Liver (tissue), 9 donors: ENCODE data around the gene CCDC88C. TPM values are rescaled to one million over a fixed set of nuclear protein-coding genes. Genes with fewer than 3 reads are reported as not detected.

Source experiments
- DNase-seq: peaks from one replicate; pipeline ENCODE4 v3.0.0-alpha.2; 2017; ENCODE audit warnings: low spot score
- H3K27ac ChIP-seq, 2 donors: one replicate each; pipeline ENCODE4 v1.7.0; 2013; ENCODE audit warnings: inconsistent platforms in 2 of 2, low read length in 2 of 2, control low read depth in 1 of 2, low read depth in 1 of 2, mild to moderate bottlenecking in 1 of 2
- H3K27me3 ChIP-seq, 4 donors: one replicate each; pipeline versions ENCODE4 v1.6.1 to v1.7.0; 2013; ENCODE audit warnings: low read length in 3 of 4, inconsistent platforms in 1 of 4, mild to moderate bottlenecking in 1 of 4, moderate library complexity in 1 of 4; ENCODE audit not compliant: control insufficient read depth in 4 of 4, insufficient read depth in 4 of 4
- H3K36me3 ChIP-seq, 4 donors: one replicate each; pipeline versions ENCODE4 v1.6.1 to v1.7.0; 2013; ENCODE audit warnings: low read length in 3 of 4, mild to moderate bottlenecking in 3 of 4, low read depth in 1 of 4, moderate library complexity in 1 of 4; ENCODE audit not compliant: control insufficient read depth in 4 of 4, insufficient read depth in 3 of 4
- H3K4me1 ChIP-seq, 4 donors: one replicate each; pipeline versions ENCODE4 v1.6.1 to v1.7.0; 2013; ENCODE audit warnings: low read length in 3 of 4, mild to moderate bottlenecking in 3 of 4, moderate library complexity in 1 of 4; ENCODE audit not compliant: control insufficient read depth in 4 of 4, insufficient read depth in 4 of 4
- H3K4me3 ChIP-seq, 3 donors: one replicate each; pipeline versions ENCODE4 v1.6.1 to v1.7.0; 2013; ENCODE audit warnings: low read length in 3 of 3, control low read depth in 1 of 3, low read depth in 1 of 3, mild to moderate bottlenecking in 1 of 3
- H3K9ac ChIP-seq, 2 donors: one replicate each; pipeline ENCODE4 v1.7.0; 2013; ENCODE audit warnings: low read length in 2 of 2, mild to moderate bottlenecking in 2 of 2, moderate library complexity in 2 of 2, control low read depth in 1 of 2, low read depth in 1 of 2
- H3K9me3 ChIP-seq, 4 donors: one replicate each; pipeline versions ENCODE4 v1.6.1 to v1.7.0; 2013; ENCODE audit warnings: low read length in 3 of 4; ENCODE audit not compliant: control insufficient read depth in 4 of 4
- EGR1 ChIP-seq, 2 donors: IDR thresholded peaks; 2 replicates each; pipeline ENCODE4 v1.6.1; 2016 to 2018; ENCODE audit warnings: antibody characterized with exemption in 2 of 2, low read depth in 2 of 2
- FOXA2 ChIP-seq: IDR thresholded peaks from 2 replicates; pipeline ENCODE4 v1.6.1; 2016; ENCODE audit warnings: antibody characterized with exemption
- GABPA ChIP-seq, 2 donors: IDR thresholded peaks in 1 of 2; conservative IDR thresholded peaks in 1 of 2; 2 replicates each; pipeline ENCODE4 v1.6.1; 2016; ENCODE audit warnings: antibody characterized with exemption in 2 of 2, mild to moderate bottlenecking in 1 of 2, moderate library complexity in 1 of 2
- NR2F2 ChIP-seq: IDR thresholded peaks from 2 replicates; pipeline ENCODE4 v1.6.1; 2016; ENCODE audit warnings: antibody characterized with exemption
- RAD21 ChIP-seq, 2 donors: IDR thresholded peaks; 2 replicates each; pipeline ENCODE4 v1.6.1; 2016; ENCODE audit warnings: antibody characterized with exemption in 2 of 2, mild to moderate bottlenecking in 2 of 2
- REST ChIP-seq: IDR thresholded peaks from 2 replicates; pipeline ENCODE4 v1.6.1; 2016; ENCODE audit warnings: antibody characterized with exemption, mild to moderate bottlenecking
- RXRA ChIP-seq, 2 donors: IDR thresholded peaks; 2 replicates each; pipeline ENCODE4 v1.6.1; 2017 to 2018; ENCODE audit warnings: antibody characterized with exemption in 2 of 2, mild to moderate bottlenecking in 1 of 2
- YY1 ChIP-seq: IDR thresholded peaks from 2 replicates; pipeline ENCODE4 v1.6.1; 2016; ENCODE audit warnings: antibody characterized with exemption, mild to moderate bottlenecking
- ZBTB33 ChIP-seq: IDR thresholded peaks from 2 replicates; pipeline ENCODE4 v1.6.1; 2016; ENCODE audit warnings: antibody characterized with exemption
- WGBS: extraction: QIAGEN DNeasy Blood & Tissue Kit; methylation state at CpG from one replicate; pipeline ENCODE4 v1.1.7; 2013; 5-methylcytosine and 5-hydroxymethylcytosine counted together
- polyA plus RNA-seq, 2 donors: library from polyadenylated mRNA; stranded (reverse) in 1 of 2; unstranded in 1 of 2; fragments of 200-250 nt in 1 of 2; fragments of >200 nt in 1 of 2; fragmentation: Nextera tagmentation in 1 of 2; extraction: Ambion mirVana in 1 of 2; gene quantifications; one replicate each; pipeline versions ENCODE4 v1.2.1 to v1.2.3, GENCODE V29; 2013 to 2015
- total RNA-seq, 2 donors: library from RNA; depleted of rRNA; stranded (reverse); fragments of >200 nt; gene quantifications; one replicate each; pipeline ENCODE4 v1.2.3, GENCODE V29; 2014
- donor health status: healthy.
- donor health status: healthy.
- donor health status: healthy.
- donor health status: healthy.
- donor health status: healthy.

CCDC88C gene
- total and polyA plus RNA-seq, 4 donors: 1.3 to 10.8 (median 4.0) TPM

GRCh38 chr14:91377700-91378652 lies 39.6 kb downstream of the CCDC88C start:
- no peak overlapping the region for H3K9ac ChIP-seq
- H3K9me3 ChIP-seq: no peaks in the 10 kb centered on the region
- H3K36me3 ChIP-seq: no peaks in the 10 kb centered on the region
- TF ChIP-seq RXRA (IDR thresholded peaks at IDR 0.05) (no peak), FOXA2 (no peak), GABPA (IDR thresholded peaks at IDR 0.05 in 1 of 2, conservative IDR thresholded peaks at IDR 0.05 in 1 of 2) (no peak), EGR1 (IDR thresholded peaks at IDR 0.05; ENCODE audit: low read depth in 2 of 2) (no peak), REST (no peak), YY1 (no peak)
- no peaks in the 10 kb centered on the region for H3K27me3 ChIP-seq
- H3K4me1 ChIP-seq: peaks cover 0 to 30% (median 14%) of the 10 kb centered on the region in 4 donors
- no peak overlapping the region for H3K4me3 ChIP-seq
- 68% methylated on average over 15 of the region's 15 CpGs for WGBS
- peak overlapping the region in 1 of 2 donors; percentile 28 for H3K27ac ChIP-seq
- DNase-seq: no peak

GRCh38 chr14:91376547-91377477 lies 40.8 kb downstream of the CCDC88C start:
- peak; percentile 72 to 75 for TF ChIP-seq RXRA (IDR thresholded peaks at IDR 0.05)
- TF ChIP-seq NR2F2: peak; percentile 45
- no peak for TF ChIP-seq RAD21 (IDR thresholded peaks at IDR 0.05)
- no peak for TF ChIP-seq ZBTB33
- no peak for DNase-seq
- H3K27ac ChIP-seq: no peak overlapping the region
- no peaks in the 10 kb centered on the region for H3K36me3 ChIP-seq
- H3K4me1 ChIP-seq: peaks cover 0 to 36% (median 14%) of the 10 kb centered on the region in 4 donors
- H3K9me3 ChIP-seq: no peaks in the 10 kb centered on the region
- WGBS: 80% methylated on average over 28 of the region's 28 CpGs
- H3K4me3 ChIP-seq: no peak overlapping the region
- H3K9ac ChIP-seq: no peak overlapping the region
- no peaks in the 10 kb centered on the region for H3K27me3 ChIP-seq
